Vagina (tissue), 2 donors: ENCODE measurements around the gene EPS15. TPM values are rescaled to one million over a fixed set of nuclear protein-coding genes. Genes with fewer than 3 reads are reported as not detected.
"Not testable (repeated sequence)": the region's sequence is repeated elsewhere in the genome, so short reads cannot be mapped to it uniquely, and the experiment has no call there.

Experiments used
- DNase-seq, 2 donors: peaks; one replicate each; pipeline ENCODE4 v3.0.0-alpha.2; 2017; ENCODE audit errors: extremely low spot score in 2 of 2
- H3K27ac ChIP-seq: fragments of 200-600 bp; sonication (generic); one replicate; pipeline ENCODE4 v1.5.1; 2019
- H3K27me3 ChIP-seq: fragments of 200-600 bp; sonication (generic); one replicate; pipeline ENCODE4 v1.5.1; 2019
- H3K36me3 ChIP-seq, 2 donors: fragments of 200-600 bp; sonication (generic); one replicate each; pipeline ENCODE4 v1.5.1; 2017 to 2019
- H3K4me1 ChIP-seq: fragments of 200-600 bp; sonication (generic); one replicate; pipeline ENCODE4 v1.5.1; 2019
- H3K4me3 ChIP-seq, 2 donors: fragments of 200-600 bp; sonication (generic); 1 replicate in 1 of 2; 2 replicates in 1 of 2; pipeline ENCODE4 v1.5.1; 2016 to 2019
- H3K9me3 ChIP-seq: fragments of 200-600 bp; sonication (generic); one replicate; pipeline ENCODE4 v1.5.1; 2019
- CTCF ChIP-seq, 3 experiments: fragments of 450-650 bp in 2 of 3; fragments of 200-600 bp in 1 of 3; sonication (generic) in 1 of 3; IDR thresholded peaks; one replicate each; pipeline ENCODE4 v1.5.1; 2017 to 2019; ENCODE audit warnings: antibody characterized with exemption in 3 of 3, mild to moderate bottlenecking in 2 of 3, moderate library complexity in 2 of 3
- POLR2A ChIP-seq, 2 donors: fragments of 450-650 bp; IDR thresholded peaks; one replicate each; pipeline ENCODE4 v1.6.1; 2017; ENCODE audit warnings: antibody characterized with exemption in 2 of 2, mild to moderate bottlenecking in 2 of 2, moderate library complexity in 2 of 2
- POLR2AphosphoS5 ChIP-seq, 2 donors: sonication (generic); formaldehyde crosslinking; IDR thresholded peaks; one replicate each; pipeline ENCODE4 v1.9.0; 2017; ENCODE audit warnings: antibody characterized with exemption in 2 of 2, mild to moderate bottlenecking in 2 of 2, low read depth in 1 of 2; ENCODE audit not compliant: insufficient read depth in 1 of 2
- intact Hi-C: fragments of 100-400 bp; cut with DNase I; formaldehyde crosslinking; loops from one replicate; pipeline ENCODE4 v1.15.1; 2023
- total RNA-seq: library from RNA; depleted of rRNA; stranded (reverse); fragments of >200 nt; gene quantifications from one replicate; pipeline ENCODE4 v1.2.3, GENCODE V29; 2016

EPS15 gene
- total RNA-seq, 1 donor from 2014 or later, result 70.5 TPM

GRCh38 chr1:51454554-51454953 lies 64.5 kb downstream of the EPS15 start:
- H3K36me3 ChIP-seq, result peaks cover 0 to 17% of the 10 kb centered on the region in 2 donors

GRCh38 chr1:51453010-51453409 lies 66.1 kb downstream of the EPS15 start:
- intact Hi-C loops, result no loop called here
- no peak for DNase-seq
- H3K9me3 ChIP-seq, result no peaks in the 10 kb centered on the region

More at GRCh38 chr1:51454554-51454953, 64.5 kb downstream of the EPS15 start:
- Histone ChIP-seq H3K4me3 (no peak overlapping the region), H3K27ac (no peak overlapping the region), H3K9me3 (no peaks in the 10 kb centered on the region), H3K4me1 (no peaks in the 10 kb centered on the region), H3K27me3 (no peaks in the 10 kb centered on the region)
- TF ChIP-seq POLR2AphosphoS5 (IDR thresholded peaks at IDR 0.05; ENCODE audit: insufficient read depth in 1 of 2, low read depth in 1 of 2), result no peak
- no peak for TF ChIP-seq CTCF (IDR thresholded peaks at IDR 0.05)
- no peak for TF ChIP-seq POLR2A (IDR thresholded peaks at IDR 0.05)
- DNase-seq, result no peak
- intact Hi-C loops, result no loop called here

DNA sequence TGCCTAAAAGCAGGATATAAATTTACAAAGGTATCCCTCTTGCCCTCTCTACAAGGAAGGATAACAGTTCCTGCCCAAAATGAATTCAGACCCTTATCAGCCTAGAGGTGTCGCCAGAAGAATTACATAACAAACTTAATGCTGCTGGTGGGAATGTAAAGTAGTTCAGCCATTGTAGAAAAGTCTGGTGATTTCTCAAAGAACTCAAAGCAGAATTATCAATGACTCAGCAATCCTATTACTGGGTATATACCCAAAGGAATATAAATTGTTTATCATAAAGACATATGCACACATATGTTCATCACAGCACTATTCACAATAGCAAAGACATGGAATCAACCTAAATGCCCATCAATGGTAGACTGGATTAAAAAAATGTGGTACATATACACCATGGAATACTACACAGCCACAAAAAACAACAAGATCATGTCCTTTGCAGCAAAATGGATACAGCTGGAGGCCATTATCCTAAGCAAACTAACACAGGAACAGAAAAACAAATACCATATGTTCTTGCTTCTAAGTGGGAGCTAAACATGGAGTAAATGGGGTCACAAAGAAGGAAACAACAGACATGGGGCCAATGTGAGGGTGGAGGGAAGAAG lies 70.1 kb downstream of the EPS15 start:
- DNase-seq, H3K36me3 ChIP-seq, H3K4me1 ChIP-seq, H3K9me3 ChIP-seq, H3K27me3 ChIP-seq, H3K27ac ChIP-seq, intact Hi-C loops, H3K4me3 ChIP-seq: not testable (repeated sequence)

More at GRCh38 chr1:51453010-51453409, 66.1 kb downstream of the EPS15 start:
- Histone ChIP-seq H3K27ac (no peak overlapping the region), H3K27me3 (no peaks in the 10 kb centered on the region), H3K4me1 (no peaks in the 10 kb centered on the region), H3K36me3 (peaks cover 0 to 4% of the 10 kb centered on the region in 2 donors), H3K4me3 (no peak overlapping the region)
- TF ChIP-seq CTCF (IDR thresholded peaks at IDR 0.05), result no peak
- TF ChIP-seq POLR2AphosphoS5 (IDR thresholded peaks at IDR 0.05; ENCODE audit: insufficient read depth in 1 of 2, low read depth in 1 of 2), result no peak
- TF ChIP-seq POLR2A (IDR thresholded peaks at IDR 0.05), result no peak

GRCh38 chr1:51445351-51446090 lies 73.5 kb downstream of the EPS15 start:
- peaks cover 0 to 7% of the 10 kb centered on the region in 2 donors for H3K36me3 ChIP-seq
- no peaks in the 10 kb centered on the region for H3K27me3 ChIP-seq
- no peaks in the 10 kb centered on the region for H3K4me1 ChIP-seq
- no peak overlapping the region for H3K4me3 ChIP-seq
- H3K9me3 ChIP-seq, result no peaks in the 10 kb centered on the region
- intact Hi-C loops, result no loop called here
- peak overlapping the region; percentile 5 for H3K27ac ChIP-seq
- no peak for DNase-seq
- TF ChIP-seq POLR2AphosphoS5 (IDR thresholded peaks at IDR 0.05; ENCODE audit: insufficient read depth in 1 of 2, low read depth in 1 of 2) (no peak), CTCF (IDR thresholded peaks at IDR 0.05) (no peak), POLR2A (IDR thresholded peaks at IDR 0.05) (no peak)

GRCh38 chr1:51444534-51445192 lies 74.4 kb downstream of the EPS15 start:
- Histone ChIP-seq H3K27me3 (no peaks in the 10 kb centered on the region), H3K27ac (peak overlapping the region; percentile 5), H3K9me3 (no peaks in the 10 kb centered on the region), H3K4me3 (no peak overlapping the region), H3K4me1 (no peaks in the 10 kb centered on the region), H3K36me3 (peaks cover 0 to 12% of the 10 kb centered on the region in 2 donors)
- DNase-seq, result no peak
- TF ChIP-seq POLR2A (IDR thresholded peaks at IDR 0.05) (no peak), CTCF (IDR thresholded peaks at IDR 0.05) (no peak), POLR2AphosphoS5 (IDR thresholded peaks at IDR 0.05; ENCODE audit: insufficient read depth in 1 of 2, low read depth in 1 of 2) (no peak)
- intact Hi-C loops, result no loop called here
